GM19238 (cell line): ENCODE data around the gene VAV3.

Experiments used
- DNase-seq: peaks from one replicate; pipeline ENCODE4 v3.0.0; 2011; ENCODE audit warnings: low spot score; ENCODE audit not compliant: insufficient read length

The VAV3 gene

GRCh38 chr1:107794571-107794970 lies 170.4 kb downstream of the VAV3 start:
- no peak for DNase-seq

GRCh38 chr1:107793896-107794453 lies 171.0 kb downstream of the VAV3 start:
- DNase-seq: no peak

GRCh38 chr1:107791348-107791747 lies 173.6 kb downstream of the VAV3 start:
- no peak for DNase-seq

GRCh38 chr1:107789817-107790524 lies 175.0 kb downstream of the VAV3 start:
- no peak for DNase-seq

GRCh38 chr1:107788206-107789202 lies 176.5 kb downstream of the VAV3 start:
- DNase-seq: no peak

- DNase-seq: no peak
These were observed 177.7 kb downstream of the VAV3 start for GRCh38 chr1:107787299-107787698.

- no peak for DNase-seq
These were observed 178.7 kb downstream of the VAV3 start for GRCh38 chr1:107786203-107786845.

GRCh38 chr1:107785496-107786202 lies 179.3 kb downstream of the VAV3 start:
- DNase-seq: no peak

GRCh38 chr1:107782217-107782845 lies 182.6 kb downstream of the VAV3 start:
- no peak for DNase-seq

GRCh38 chr1:107781245-107781644 lies 183.7 kb downstream of the VAV3 start:
- no peak for DNase-seq

GRCh38 chr1:107777664-107778047 lies 187.3 kb downstream of the VAV3 start:
- no peak for DNase-seq

GRCh38 chr1:107776900-107777663 lies 187.9 kb downstream of the VAV3 start:
- DNase-seq: peak; percentile 17

GRCh38 chr1:107771377-107771776 lies 193.6 kb downstream of the VAV3 start:
- no peak for DNase-seq

GRCh38 chr1:107767156-107767582 lies 197.8 kb downstream of the VAV3 start:
- DNase-seq: no peak

- no peak for DNase-seq
These were observed 198.4 kb downstream of the VAV3 start for GRCh38 chr1:107766533-107766932.

GRCh38 chr1:107762751-107763390 lies 202.1 kb downstream of the VAV3 start:
- no peak for DNase-seq

GRCh38 chr1:107760065-107760464 lies 204.9 kb downstream of the VAV3 start:
- no peak for DNase-seq

- no peak for DNase-seq
These were observed 214.5 kb downstream of the VAV3 start for GRCh38 chr1:107750364-107750959.

GRCh38 chr1:107748531-107748930 lies 216.4 kb downstream of the VAV3 start:
- DNase-seq: no peak
